GM18519 (cell line): Measurements from ENCODE around the gene SNAI3.
A peak's percentile ranks its signal among the peaks of the same experiment; 100 is the strongest.
"Not testable (repeated sequence)": the region's sequence is repeated elsewhere in the genome, so short reads cannot be mapped to it uniquely, and the experiment has no call there.

Experiments used
- ATAC-seq: cut with Tn5 transposase; IDR thresholded peaks from one replicate; pipeline ENCODE4 v1.9.1; 2021; ENCODE audit warnings: mild to moderate bottlenecking, moderate library complexity; ENCODE audit not compliant: unreplicated experiment, low FRiP score

SNAI3 gene

DNA sequence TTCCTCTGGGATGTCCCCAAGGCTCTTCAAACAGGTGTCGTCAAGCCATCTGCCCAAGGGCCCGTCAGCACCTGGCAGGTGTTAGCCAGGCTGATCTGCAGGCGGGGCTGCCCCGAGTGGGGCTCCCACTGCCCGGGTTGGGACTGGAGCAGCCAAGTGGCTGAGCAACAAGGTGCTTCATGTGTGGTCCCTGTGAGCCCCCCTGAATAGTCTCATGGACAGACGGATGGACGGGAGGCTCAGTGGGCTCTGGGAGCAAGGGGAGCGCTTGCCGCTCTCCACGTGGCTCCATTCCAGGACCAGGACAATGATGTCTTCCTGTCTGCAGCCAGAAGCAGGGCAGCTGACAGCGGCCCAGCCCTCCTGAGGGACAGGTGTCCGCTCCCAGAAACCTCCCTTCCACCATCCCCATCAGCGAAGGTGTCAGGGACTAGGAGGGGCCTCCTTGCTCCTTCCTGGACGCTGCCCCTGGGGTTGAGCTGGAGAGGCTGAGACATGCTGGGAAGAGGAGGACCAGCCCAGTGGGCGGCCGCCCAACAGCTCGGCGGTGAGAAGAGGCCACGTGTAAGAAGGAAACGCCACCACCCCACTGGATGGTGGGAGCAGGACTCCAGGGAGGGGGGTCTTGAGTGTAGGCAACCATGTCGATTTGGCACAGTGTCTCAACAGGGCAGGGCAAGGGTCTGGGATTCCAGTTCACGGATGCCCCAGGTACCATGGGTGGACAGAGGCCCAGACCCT is 9.6 kb downstream of the SNAI3 start:
- no peak for ATAC-seq

DNA sequence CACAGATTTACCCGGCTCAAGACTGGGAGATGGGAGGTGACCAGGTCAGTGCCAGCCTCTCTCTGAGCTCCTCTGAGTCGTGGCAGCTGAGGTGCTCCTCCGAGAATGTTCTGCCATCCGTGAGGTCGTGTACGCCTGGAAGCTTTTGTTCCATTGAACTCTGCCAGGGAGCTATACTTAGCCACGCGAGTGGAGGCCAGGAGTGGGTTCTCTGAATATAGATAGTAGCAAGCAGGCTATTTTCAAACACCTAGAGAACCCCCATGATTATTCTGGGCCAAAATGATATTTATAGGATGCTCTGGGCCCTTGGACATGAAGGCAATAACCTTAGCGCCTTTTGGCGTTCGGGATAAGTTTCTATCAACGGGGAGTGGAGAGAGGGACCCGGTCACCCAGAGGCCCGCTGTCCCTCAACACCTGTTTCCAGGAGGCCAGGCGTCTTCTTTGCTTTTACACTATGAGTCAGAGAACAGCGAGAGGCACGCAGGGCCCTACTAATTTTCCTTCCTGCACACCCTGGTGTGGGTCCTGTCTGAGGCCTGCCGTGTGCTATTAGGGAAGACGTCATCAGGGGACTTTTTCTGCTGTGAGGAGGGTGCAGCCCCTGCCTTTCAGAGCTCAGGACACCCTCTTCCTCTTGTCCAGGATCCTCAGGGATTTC is 12.5 kb downstream of the SNAI3 start:
- ATAC-seq = no peak

DNA sequence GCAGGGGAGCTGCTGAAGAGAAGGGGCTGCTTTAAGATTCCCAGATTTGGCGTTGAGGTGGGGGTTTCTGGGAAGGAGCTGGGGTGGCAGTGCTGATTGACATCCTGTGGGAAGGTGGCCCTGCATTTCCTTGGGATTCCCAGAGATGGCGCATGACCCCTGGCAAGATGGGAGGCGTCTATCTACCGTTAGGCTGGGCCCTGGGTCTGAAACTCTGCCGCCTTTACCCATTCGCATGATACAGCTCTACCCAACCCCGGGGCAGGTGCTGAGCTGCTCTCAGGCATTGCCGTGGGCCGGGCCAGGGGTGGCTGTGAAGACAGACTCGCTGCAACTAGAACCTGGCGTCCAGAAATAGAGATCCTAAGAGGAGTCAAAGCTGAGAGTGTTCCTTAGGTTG is 13.5 kb downstream of the SNAI3 start:
- ATAC-seq = no peak

DNA sequence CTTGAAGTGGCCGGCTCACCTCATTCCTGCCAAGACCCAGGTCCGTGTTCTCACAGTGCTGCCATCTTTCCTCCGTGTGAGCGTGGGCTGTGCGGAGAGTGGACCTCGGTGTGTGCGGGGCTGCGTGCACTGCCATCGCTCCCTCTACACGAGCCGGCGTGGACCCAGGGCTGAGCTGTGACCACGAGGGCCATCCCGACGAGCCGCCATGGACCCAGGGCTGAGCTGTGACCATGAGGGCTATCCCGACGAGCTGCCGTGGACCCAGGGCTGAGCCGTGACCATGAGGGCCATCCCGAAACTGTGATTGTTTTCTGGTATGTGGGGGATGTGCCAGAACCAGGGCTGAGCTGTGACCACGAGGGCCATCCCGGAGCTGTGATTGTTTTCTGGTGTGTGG is 14.5 kb downstream of the SNAI3 start:
- no peak for ATAC-seq

DNA sequence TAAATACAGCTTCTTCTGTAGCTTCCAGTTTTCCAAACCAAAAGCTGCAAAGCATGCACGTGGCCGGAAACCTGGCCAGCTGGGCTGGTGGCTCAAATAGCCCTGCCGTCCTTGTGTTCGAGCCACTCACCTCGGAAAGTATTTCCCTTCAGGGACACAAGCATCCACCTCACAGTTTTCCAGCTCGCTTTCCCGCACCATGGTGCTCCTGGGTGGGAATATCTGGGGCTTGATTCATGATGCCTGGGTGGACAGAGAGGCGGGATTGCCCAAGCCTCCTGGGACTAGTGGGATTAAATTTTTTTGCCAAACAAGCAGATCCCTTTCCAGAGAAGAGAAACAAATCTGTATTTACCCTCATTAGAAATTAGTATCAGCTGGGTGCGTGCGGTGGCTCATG is 16.3 kb downstream of the SNAI3 start:
- ATAC-seq = no peak

DNA sequence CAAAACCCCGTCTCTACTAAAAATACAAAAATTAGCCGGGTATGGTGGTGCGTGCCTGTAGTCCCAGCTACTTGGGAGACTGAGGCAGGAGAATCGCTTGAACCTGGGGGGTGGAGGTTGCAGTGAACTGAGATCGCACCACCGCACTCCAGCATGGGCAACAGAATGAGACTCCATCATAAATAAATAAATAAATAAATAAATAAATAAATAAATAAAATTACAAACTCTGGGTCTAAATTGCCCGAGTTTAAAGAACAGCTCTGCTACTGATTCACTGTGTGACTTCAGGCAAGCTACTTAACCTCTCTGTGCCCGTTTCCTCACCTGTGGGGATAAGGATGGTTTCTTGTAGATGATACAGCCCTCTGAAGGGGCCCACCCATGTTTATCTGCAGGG is 16.8 kb downstream of the SNAI3 start:
- not testable (repeated sequence) for ATAC-seq

DNA sequence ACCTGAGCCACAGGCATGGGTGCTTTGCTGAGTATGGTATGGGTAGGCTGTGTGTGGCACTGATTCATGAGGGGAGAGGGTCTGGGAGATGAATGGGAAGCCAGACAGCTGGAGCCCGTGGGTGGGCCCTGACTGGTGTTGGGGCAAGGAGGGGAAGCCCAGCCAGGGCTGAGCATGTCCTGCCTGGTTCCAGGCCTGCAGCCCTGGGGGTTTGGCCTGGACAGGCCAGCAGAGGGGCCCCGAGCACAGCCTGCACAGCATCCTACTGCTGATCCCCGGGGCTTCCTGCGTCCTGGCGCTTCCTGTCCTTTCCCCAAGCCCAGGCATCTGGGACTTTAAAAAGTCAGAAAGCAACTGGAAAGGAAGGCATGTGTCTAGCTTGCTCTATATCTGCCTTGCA is 18.8 kb downstream of the SNAI3 start:
- no peak for ATAC-seq

DNA sequence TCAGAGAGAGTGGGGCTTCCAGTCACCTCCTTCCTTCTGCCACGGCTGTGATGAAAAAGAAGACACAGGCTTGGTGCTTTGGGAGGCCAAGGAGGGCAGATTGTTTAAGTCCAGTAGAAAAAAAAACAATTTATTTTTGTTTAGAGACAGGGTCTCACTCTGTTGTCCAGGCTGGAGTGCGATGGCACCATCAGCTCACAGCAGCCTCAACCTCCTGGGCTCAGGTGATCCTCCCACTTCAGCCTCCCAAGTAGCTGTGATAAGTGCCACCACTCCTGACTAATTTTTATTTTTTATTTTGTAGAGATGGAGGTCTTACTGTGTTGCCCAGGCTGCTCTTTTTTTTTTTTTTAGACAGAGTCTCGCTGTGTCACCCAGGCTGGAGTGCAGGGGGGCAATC is 20.7 kb downstream of the SNAI3 start:
- ATAC-seq = no peak

DNA sequence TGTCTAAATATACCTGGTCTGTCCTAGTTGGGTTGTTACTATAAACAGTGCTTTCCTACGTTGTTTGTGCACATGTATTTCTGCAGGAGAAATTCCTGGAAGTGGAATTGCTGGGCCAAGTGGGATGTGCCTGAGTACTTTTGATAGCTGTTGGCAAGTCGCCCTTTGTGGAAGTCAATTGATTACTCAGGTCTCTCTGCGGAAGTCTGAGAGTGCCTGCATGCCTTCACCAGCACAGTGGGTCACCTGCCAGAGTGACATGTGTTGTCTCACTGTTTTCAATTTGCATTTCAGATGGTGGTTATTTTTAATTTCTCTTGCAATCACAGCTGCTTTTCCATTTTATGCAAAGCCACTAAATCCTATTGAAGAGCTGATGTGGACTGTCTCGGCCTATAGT is 21.2 kb downstream of the SNAI3 start:
- no peak for ATAC-seq

DNA sequence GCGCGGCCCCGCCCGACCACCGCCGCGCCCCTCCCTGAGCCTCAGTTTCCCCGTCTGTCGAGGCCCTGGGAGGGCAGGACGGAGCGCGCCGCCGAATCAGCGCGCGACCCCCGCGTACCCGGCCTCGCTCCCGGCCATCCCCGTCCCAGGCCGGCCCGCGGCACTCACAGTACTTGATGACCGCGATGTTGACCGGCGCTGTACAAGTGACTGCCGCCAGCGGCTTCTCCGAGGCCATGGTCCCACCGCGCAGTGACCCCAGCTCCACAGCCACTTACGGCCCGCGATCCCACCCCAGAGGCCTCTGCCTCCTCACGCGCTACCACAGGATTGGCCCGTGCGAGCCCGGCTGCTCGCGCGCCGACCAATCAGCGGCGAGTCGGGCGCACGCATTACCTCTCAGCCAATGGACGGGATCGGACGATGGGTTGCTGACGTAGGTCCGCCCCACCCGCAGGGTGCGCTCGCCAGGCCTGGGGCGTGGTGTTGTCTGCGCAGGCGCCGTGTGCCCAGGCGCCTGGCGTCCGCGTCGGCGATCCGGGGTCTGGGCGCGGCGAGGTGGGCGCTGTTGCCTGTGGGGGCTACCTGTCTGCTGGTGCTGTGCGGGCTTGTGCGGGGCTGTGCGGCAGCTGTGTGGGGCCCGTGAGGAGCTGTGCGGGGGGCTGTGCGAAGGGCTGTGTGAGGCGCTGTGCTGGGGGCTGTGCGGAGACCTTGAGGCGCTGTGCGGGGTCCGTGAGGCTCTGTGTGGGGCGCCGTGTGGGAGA is 23.3 kb downstream of the SNAI3 start, which contains the start of gene MVD:
Gene MVD (minus strand): TSS at position 249 of the 764 bp plus-strand sequence. CDS start 11 bp downstream, at position 238.
- ATAC-seq = peak; percentile 84

DNA sequence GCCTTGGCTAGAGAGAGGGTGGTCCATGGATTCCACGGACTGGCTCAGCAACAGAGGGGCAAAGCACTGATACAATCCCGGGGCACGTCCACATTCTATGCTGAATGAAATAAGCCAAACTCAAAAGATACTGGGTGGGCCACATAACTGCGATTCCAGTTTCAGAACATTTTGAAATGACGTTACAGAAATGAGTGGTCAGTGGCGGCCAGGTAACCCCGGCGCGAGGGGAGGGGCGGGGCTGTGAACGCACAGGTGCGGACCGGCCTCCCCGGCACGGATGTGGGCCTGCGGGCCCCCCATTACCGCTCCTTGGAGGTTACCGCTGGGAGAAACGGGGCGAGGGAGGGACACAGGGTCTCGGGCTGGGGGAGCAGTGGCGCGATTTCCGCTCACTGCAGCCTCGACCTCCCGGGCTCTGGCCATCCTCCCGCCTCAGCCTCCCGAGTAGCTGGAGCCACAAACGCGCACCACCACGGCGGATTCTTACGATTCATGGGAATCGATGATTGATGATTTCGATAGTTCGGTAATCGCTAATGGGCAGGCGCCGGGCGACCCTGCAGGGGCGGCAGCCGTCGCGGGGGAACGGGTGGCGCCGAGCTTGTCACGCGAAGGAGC is 24.0 kb downstream of the SNAI3 start:
- no peak for ATAC-seq

DNA sequence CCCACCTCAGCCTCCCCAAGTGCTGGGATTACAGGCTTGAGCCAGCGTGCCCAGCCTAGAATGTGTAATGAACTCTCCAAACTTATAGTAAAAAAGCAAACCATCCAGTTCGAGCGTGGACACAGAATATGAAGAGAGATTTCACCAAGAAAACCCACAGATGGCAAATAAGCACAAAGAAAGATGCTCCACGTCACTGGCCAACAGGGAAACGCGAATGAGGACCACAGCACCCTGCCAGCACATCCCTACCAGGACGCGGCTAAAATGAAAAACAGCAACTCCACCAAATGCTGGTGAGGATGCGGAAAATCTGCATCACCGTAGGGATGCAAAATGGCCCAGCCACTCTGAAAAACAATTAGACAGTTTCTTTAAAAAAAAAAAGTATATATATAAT is 24.8 kb downstream of the SNAI3 start:
- ATAC-seq = no peak

DNA sequence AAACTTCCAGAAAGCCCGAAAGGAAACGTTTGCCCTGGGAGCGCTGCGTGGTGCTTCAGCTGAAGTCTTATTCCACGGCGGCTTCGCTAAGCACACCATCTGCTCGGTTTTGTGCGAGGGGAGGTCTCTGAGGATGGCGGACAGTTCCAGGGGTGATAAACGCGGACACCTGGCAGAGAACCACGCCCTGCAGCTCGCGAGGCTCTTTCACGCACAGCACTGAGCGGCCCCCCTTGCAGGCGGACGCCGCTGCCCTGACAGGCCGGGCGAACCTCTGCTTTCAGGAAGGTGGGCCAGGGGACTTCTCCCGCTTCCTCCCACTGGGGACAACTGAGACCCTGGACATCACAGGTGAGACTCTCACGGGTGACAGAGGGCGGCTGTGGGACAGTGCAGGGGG is 27.1 kb downstream of the SNAI3 start:
- no peak for ATAC-seq

DNA sequence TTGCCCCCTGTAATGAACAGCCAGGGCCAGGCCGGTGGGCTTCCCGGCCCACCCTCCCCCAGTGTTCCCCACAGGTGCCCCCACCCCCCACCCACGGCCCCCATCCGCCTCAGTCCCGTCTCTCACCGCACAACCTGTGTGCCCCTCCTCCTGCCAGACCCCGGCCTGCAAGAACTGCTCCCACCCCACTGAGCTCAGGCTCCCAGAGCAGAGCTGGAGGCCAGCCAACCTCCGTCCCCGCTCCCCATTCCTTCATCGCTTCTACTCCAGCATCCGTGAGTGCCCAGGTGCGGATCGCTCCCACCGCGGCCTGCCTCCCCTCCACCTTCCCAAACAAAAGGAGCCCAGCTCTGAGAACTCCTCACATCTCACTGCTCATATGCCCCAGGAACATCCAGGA is 27.6 kb downstream of the SNAI3 start:
- no peak for ATAC-seq

DNA sequence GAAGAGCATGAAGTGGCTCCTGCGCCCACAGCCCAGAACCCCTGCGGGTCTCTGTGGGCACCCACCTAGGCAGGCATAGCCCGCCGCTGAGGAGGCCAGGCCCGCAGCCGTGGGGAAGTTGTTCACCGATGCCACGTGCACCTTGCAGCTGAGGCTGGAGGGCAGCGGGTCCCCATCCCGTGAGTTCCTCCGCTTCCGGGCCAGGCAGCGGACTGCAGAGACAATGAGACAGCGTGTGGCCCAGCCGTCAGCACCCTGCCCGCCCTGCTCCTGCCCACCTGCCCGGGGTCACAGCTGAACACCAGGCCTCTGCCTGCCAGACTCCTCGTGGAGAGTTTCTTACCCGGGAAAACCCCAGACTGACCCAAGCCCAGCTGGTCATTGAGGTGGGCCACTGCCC is 28.9 kb downstream of the SNAI3 start:
- no peak for ATAC-seq

DNA sequence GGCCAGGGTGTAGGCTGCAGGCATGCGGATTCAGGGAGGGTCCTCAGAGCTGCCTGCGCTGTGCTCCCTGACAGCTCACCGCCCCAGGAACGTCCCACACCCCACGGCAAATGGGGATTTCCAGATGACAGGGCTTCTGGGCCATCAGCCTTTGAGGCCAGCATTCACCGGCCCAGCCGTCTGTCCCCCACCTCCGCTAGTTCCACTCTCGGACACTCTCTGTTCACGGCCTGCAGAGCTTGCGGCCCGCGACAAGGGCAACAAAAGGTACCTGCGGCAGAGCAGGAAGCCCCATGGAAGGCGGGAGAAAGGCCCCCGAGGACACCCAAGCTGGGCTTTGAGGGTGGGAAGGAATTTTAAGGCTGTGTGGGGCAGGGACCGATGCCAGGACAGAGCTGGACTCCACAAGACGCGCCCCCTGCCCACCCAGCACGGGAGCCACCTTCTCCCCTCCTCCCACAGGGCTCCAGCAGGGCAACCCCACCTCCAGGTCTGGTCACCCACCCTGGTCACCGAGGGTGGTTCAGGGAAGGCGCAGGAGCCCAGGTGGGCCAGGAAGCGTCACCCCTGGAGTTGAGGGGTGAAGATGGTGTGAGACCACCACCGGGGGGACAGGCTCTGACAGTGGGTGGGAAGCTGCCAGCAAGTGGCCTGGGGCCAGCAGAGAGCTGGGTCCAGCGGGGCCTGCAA is 29.9 kb downstream of the SNAI3 start:
- no peak for ATAC-seq

DNA sequence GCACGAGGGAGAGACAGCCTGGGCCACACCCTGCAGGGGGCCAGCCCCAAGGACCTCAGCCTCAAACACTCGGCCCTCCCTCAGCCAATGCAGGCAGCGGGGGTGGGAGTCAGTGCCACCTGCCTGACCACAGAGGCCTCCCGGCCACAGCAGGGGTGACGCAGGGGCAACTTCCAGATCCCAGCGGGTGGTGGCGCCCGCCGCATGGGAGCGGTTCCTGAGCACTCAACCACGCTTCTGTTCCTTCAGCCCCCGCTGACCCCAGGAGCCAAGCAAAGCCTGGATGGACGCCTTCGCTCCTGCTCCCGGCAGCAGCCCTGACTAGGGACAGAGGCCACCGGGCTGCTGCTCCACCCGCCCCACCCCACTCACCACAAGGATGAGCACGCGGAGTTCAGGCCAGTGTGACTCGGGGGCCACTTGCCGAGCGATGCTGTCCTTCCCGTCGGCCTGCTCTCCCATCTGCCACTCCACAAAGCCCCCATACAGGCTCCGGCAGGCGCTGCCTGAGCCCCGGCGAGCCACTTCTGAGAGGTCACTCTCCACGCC is 30.5 kb downstream of the SNAI3 start:
- ATAC-seq = no peak

DNA sequence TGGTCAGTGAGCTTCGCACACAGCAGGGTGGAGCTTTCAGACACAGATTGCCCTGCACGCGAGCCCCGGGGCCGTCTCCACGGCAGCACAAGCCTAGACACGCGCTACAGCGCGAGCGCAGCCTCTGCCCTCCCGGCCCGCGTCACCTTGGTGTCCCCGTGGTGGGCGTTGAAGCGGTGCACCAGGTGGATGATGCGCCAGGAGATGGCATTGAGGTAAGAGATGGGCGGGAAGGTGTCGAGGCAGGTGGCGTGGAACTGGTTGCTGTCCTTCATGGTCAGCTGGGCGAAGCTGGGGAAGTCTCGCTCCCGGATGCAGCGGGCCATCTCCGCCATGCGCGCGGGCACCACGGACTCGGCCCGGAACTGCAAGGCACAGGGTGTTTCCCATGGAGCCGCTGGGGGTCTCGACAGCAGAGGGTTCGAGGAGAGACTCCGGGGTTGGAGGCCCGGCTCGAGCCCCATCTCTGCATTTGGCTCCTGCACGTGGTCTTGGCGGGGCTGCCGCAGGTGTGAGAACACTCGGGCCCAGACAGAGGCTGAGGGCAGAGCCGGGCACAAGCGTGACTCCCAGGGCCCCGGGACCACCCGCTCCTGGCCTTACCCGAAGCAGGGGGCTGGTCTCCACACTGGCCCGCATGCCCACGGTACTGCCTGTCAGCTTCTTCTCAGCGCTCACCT is 31.1 kb downstream of the SNAI3 start:
- no peak for ATAC-seq

DNA sequence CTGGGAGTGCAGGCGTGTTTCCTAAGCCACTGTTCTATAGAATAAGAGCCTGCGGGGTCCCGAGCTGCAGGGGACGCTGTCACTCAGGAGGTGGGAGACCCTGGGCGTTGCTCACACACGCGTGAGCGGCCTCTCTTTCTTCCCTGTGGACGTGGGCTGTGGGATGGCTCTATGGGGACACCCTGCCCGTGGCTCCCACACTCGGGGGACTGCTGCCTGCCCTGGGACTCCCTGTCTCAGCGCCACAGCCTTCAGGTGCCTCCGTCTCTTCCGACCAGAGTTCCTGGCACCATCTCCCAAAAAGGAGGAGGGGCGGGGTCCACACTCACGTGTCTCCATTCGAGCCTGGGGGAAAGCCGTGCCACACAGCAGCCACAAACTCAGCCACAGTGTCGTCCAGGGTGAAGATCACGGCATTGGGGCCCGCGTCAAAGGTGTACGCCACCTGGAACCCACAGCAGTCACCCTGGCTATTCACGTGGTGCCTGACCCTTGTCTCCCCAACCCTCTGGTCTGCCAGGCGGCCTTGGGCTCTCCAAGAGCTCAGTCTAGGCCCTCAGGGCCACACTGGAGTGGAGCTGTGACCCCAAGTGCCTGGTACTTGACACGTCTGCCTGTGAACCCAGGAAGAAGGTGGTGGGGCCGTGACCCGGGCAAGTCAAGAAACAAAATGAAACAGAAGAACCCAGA is 31.8 kb downstream of the SNAI3 start:
- no peak for ATAC-seq
